GM23338 (cell line): Measurements from ENCODE around the gene GBP7. TPM values are rescaled to one million over a fixed set of nuclear protein-coding genes. Genes with fewer than 3 reads are reported as not detected.

ENCODE experiments used
- ATAC-seq: fragments of 200-7000 bp; cut with Tn5 transposase; 3 replicates; pipeline ENCODE4 v1.9.1; 2020
- DNase-seq: peaks from one replicate; pipeline ENCODE4 v3.0.0-alpha.2; 2015; ENCODE audit warnings: low spot score
- H2AFZ ChIP-seq: fragments of 200-600 bp; sonication (generic); 2 replicates; pipeline ENCODE4 v1.8.0; 2016; ENCODE audit warnings: antibody characterized with exemption, mild to moderate bottlenecking, moderate library complexity
- H3F3A ChIP-seq: fragments of 200-600 bp; sonication (generic); replicated peaks from 2 replicates; pipeline ENCODE4 v1.8.0; 2017; ENCODE audit warnings: antibody characterized with exemption, mixed run types, low read depth
- H3K27ac ChIP-seq: fragments of 200-600 bp; sonication (generic); 2 replicates; pipeline ENCODE4 v1.6.1; 2016; ENCODE audit warnings: low read depth
- H3K27me3 ChIP-seq: fragments of 200-600 bp; sonication (generic); 2 replicates; pipeline ENCODE4 v1.8.0; 2016; ENCODE audit warnings: mild to moderate bottlenecking, mixed run types, moderate library complexity; ENCODE audit not compliant: insufficient read depth
- H3K36me3 ChIP-seq: fragments of 200-600 bp; sonication (generic); 2 replicates; pipeline ENCODE4 v1.8.0; 2016; ENCODE audit warnings: mild to moderate bottlenecking; ENCODE audit not compliant: insufficient read depth
- H3K4me1 ChIP-seq: fragments of 200-600 bp; sonication (generic); 2 replicates; pipeline ENCODE4 v1.8.0; 2016; ENCODE audit warnings: mild to moderate bottlenecking, moderate library complexity; ENCODE audit not compliant: insufficient read depth
- H3K4me2 ChIP-seq: fragments of 200-600 bp; sonication (generic); 2 replicates; pipeline ENCODE4 v1.7.1; 2017; ENCODE audit warnings: mixed run types
- H3K4me3 ChIP-seq: fragments of 200-600 bp; sonication (generic); 2 replicates; pipeline ENCODE4 v1.6.1; 2016; ENCODE audit warnings: mixed run types
- H3K79me2 ChIP-seq: fragments of 200-600 bp; sonication (generic); replicated peaks from 2 replicates; pipeline ENCODE4 v1.8.0; 2017; ENCODE audit warnings: mild to moderate bottlenecking; ENCODE audit not compliant: insufficient read depth
- H3K9me2 ChIP-seq: fragments of 200-600 bp; sonication (generic); 2 replicates; pipeline ENCODE4 v1.8.0; 2017; ENCODE audit not compliant: insufficient read depth
- H4K20me1 ChIP-seq: fragments of 200-600 bp; sonication (generic); replicated peaks from 2 replicates; pipeline ENCODE4 v1.8.0; 2017; ENCODE audit warnings: mild to moderate bottlenecking; ENCODE audit not compliant: insufficient read depth
- H3K27ac Mint-ChIP-seq: 2 replicates; pipeline ENCODE4 v1.8.0; 2020; ENCODE audit warnings: inconsistent platforms, mild to moderate bottlenecking, moderate library complexity, mixed read lengths
- H3K27me3 Mint-ChIP-seq: 3 replicates; pipeline ENCODE4 v1.8.0; 2022; ENCODE audit warnings: low read depth, mild to moderate bottlenecking, moderate library complexity, mixed read lengths, inconsistent platforms; ENCODE audit not compliant: insufficient read depth, poor library complexity
- H3K36me3 Mint-ChIP-seq: 3 replicates; pipeline ENCODE4 v1.8.0; 2021; ENCODE audit warnings: low read depth, mild to moderate bottlenecking, inconsistent platforms, moderate library complexity, mixed read lengths
- H3K4me1 Mint-ChIP-seq: 3 replicates; pipeline ENCODE4 v1.8.0; 2020; ENCODE audit warnings: mild to moderate bottlenecking, inconsistent platforms, mixed read lengths
- H3K4me3 Mint-ChIP-seq: 3 replicates; pipeline ENCODE4 v1.8.0; 2021; ENCODE audit warnings: moderate library complexity, mild to moderate bottlenecking, inconsistent platforms, mixed read lengths
- H3K9me3 Mint-ChIP-seq: 3 replicates; pipeline ENCODE4 v1.8.0; 2020; ENCODE audit warnings: moderate library complexity, mild to moderate bottlenecking, inconsistent platforms, mixed read lengths
- CREB1 ChIP-seq: fragments of 250-450 bp; sonication (Bioruptor Pico); IDR thresholded peaks from 2 replicates; pipeline ENCODE4 v1.5.0; 2020; ENCODE audit warnings: low read depth, mild to moderate bottlenecking, moderate library complexity
- ETS1 ChIP-seq: IDR thresholded peaks from 2 replicates; pipeline ENCODE4 v1.6.1; 2016; ENCODE audit warnings: antibody characterized with exemption
- EZH2 ChIP-seq: fragments of 200-600 bp; sonication (generic); IDR thresholded peaks from one replicate; pipeline ENCODE4 v1.8.0; 2017; ENCODE audit warnings: antibody characterized with exemption, mild to moderate bottlenecking, low read depth; ENCODE audit not compliant: unreplicated experiment
- EZH2phosphoT487 ChIP-seq: fragments of 200-600 bp; sonication (generic); IDR thresholded peaks from one replicate; pipeline ENCODE4 v1.8.1; 2018; ENCODE audit warnings: antibody characterized with exemption; ENCODE audit not compliant: unreplicated experiment
- JUNB ChIP-seq: IDR thresholded peaks from one replicate; pipeline ENCODE4 v1.6.1; 2016; ENCODE audit warnings: antibody characterized with exemption; ENCODE audit not compliant: unreplicated experiment
- NANOG ChIP-seq: IDR thresholded peaks from 2 replicates; pipeline ENCODE4 v1.6.1; 2016; ENCODE audit warnings: antibody characterized with exemption, borderline replicate concordance
- POLR2AphosphoS5 ChIP-seq: IDR thresholded peaks from 2 replicates; pipeline ENCODE4 v1.6.1; 2016; ENCODE audit warnings: antibody characterized with exemption, low read depth
- STAT1 ChIP-seq: IDR thresholded peaks from one replicate; pipeline ENCODE4 v1.6.1; 2016; ENCODE audit warnings: antibody characterized with exemption; ENCODE audit not compliant: unreplicated experiment
- ZNF114 ChIP-seq: fragments of 250-450 bp; sonication (Bioruptor Pico); IDR thresholded peaks from 2 replicates; pipeline ENCODE4 v1.5.0; 2020; ENCODE audit warnings: mild to moderate bottlenecking, moderate library complexity
- ZNF331 ChIP-seq: fragments of 250-450 bp; sonication (Bioruptor Pico); IDR thresholded peaks from 2 replicates; pipeline ENCODE4 v1.5.0; 2020; ENCODE audit warnings: low read depth, mild to moderate bottlenecking, moderate library complexity
- ZNF462 ChIP-seq: fragments of 250-450 bp; sonication (Bioruptor Pico); IDR thresholded peaks from 2 replicates; pipeline ENCODE4 v1.5.0; 2020; ENCODE audit warnings: mild to moderate bottlenecking, moderate library complexity
- polyA plus RNA-seq: library from polyadenylated mRNA; unstranded; fragments of >200 nt; fragmentation: Nextera tagmentation; extraction: Ambion mirVana; gene quantifications from 2 replicates; pipeline ENCODE4 v1.2.1, GENCODE V29; 2016
- total RNA-seq: library from RNA; depleted of rRNA; stranded (reverse); fragments of >200 nt; shearing (Covaris generic); gene quantifications from 2 replicates; pipeline ENCODE4 v1.2.3, GENCODE V29; 2014
- TF ChIP-seq, protein P1 (sequence below), 2 experiments: fragments of 200-600 bp in 1 of 2; sonication (generic) in 1 of 2; conservative IDR thresholded peaks; 2 replicates each; pipeline versions ENCODE4 v1.5.1 to v1.6.1; 2016 to 2017; ENCODE audit warnings: antibody characterized with exemption in 2 of 2, low read depth in 2 of 2, mild to moderate bottlenecking in 2 of 2, moderate library complexity in 1 of 2
- TF ChIP-seq, protein P2 (sequence below): IDR thresholded peaks from one replicate; pipeline ENCODE4 v1.6.1; 2018; ENCODE audit warnings: antibody characterized with exemption; ENCODE audit not compliant: unreplicated experiment

GBP7 gene
- total and polyA plus RNA-seq, 2 experiments from 2014 or later: not detected

GRCh38 chr1:89174491-89174890, 1.3 kb downstream of the GBP7 start:
- Histone ChIP-seq H3K27ac (no peak overlapping the region), H3K4me3 (no peak overlapping the region), H3K27me3 (no peaks in the 10 kb centered on the region), H3K36me3 (no peaks in the 10 kb centered on the region), H3F3A (no peaks in the 10 kb centered on the region), H2AFZ (no peak overlapping the region), H3K79me2 (no peaks in the 10 kb centered on the region), H3K4me2 (no peak overlapping the region), H3K9me2 (no peaks in the 10 kb centered on the region), H3K4me1 (no peaks in the 10 kb centered on the region), H4K20me1 (no peaks in the 10 kb centered on the region)
- DNase-seq (no peak), ATAC-seq (no peak)
- Mint-ChIP-seq H3K9me3 (no peaks in the 10 kb centered on the region), H3K27me3 (no peaks in the 10 kb centered on the region), H3K4me3 (no peak overlapping the region), H3K27ac (no peak overlapping the region), H3K4me1 (no peaks in the 10 kb centered on the region), H3K36me3 (no peaks in the 10 kb centered on the region)
- TF ChIP-seq CREB1 (CRISPR knock-in tag): no peak
- TF ChIP-seq ZNF462 (CRISPR knock-in tag): no peak
- TF ChIP-seq EZH2: no peak
- TF ChIP-seq ZNF331: no peak
- TF ChIP-seq JUNB: no peak
- TF ChIP-seq EZH2phosphoT487: no peak
- no peak for TF ChIP-seq STAT1
- TF ChIP-seq, protein P1, sequence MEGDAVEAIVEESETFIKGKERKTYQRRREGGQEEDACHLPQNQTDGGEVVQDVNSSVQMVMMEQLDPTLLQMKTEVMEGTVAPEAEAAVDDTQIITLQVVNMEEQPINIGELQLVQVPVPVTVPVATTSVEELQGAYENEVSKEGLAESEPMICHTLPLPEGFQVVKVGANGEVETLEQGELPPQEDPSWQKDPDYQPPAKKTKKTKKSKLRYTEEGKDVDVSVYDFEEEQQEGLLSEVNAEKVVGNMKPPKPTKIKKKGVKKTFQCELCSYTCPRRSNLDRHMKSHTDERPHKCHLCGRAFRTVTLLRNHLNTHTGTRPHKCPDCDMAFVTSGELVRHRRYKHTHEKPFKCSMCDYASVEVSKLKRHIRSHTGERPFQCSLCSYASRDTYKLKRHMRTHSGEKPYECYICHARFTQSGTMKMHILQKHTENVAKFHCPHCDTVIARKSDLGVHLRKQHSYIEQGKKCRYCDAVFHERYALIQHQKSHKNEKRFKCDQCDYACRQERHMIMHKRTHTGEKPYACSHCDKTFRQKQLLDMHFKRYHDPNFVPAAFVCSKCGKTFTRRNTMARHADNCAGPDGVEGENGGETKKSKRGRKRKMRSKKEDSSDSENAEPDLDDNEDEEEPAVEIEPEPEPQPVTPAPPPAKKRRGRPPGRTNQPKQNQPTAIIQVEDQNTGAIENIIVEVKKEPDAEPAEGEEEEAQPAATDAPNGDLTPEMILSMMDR (conservative IDR thresholded peaks at IDR 0.05; ENCODE audit: low read depth in 2 of 2): no peak
- TF ChIP-seq, protein P2, sequence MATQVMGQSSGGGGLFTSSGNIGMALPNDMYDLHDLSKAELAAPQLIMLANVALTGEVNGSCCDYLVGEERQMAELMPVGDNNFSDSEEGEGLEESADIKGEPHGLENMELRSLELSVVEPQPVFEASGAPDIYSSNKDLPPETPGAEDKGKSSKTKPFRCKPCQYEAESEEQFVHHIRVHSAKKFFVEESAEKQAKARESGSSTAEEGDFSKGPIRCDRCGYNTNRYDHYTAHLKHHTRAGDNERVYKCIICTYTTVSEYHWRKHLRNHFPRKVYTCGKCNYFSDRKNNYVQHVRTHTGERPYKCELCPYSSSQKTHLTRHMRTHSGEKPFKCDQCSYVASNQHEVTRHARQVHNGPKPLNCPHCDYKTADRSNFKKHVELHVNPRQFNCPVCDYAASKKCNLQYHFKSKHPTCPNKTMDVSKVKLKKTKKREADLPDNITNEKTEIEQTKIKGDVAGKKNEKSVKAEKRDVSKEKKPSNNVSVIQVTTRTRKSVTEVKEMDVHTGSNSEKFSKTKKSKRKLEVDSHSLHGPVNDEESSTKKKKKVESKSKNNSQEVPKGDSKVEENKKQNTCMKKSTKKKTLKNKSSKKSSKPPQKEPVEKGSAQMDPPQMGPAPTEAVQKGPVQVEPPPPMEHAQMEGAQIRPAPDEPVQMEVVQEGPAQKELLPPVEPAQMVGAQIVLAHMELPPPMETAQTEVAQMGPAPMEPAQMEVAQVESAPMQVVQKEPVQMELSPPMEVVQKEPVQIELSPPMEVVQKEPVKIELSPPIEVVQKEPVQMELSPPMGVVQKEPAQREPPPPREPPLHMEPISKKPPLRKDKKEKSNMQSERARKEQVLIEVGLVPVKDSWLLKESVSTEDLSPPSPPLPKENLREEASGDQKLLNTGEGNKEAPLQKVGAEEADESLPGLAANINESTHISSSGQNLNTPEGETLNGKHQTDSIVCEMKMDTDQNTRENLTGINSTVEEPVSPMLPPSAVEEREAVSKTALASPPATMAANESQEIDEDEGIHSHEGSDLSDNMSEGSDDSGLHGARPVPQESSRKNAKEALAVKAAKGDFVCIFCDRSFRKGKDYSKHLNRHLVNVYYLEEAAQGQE: no peak
- TF ChIP-seq POLR2AphosphoS5: no peak
- TF ChIP-seq ETS1: no peak
- TF ChIP-seq NANOG: no peak
- TF ChIP-seq ZNF114 (CRISPR knock-in tag): no peak
